GM21367 (cell line): ENCODE measurements around the gene PCSK6.
A peak's percentile ranks its signal among the peaks of the same experiment; 100 is the strongest.
"Not testable (repeated sequence)": the region's sequence is repeated elsewhere in the genome, so short reads cannot be mapped to it uniquely, and the experiment has no call there.

ENCODE experiments used
- ATAC-seq: cut with Tn5 transposase; IDR thresholded peaks from one replicate; pipeline ENCODE4 v1.9.1; 2021; ENCODE audit not compliant: unreplicated experiment

PCSK6 gene

GRCh38 chr15:101361418-101361817, 128.1 kb downstream of the PCSK6 start:
- no peak for ATAC-seq

GRCh38 chr15:101359365-101359947, 130.1 kb downstream of the PCSK6 start:
- no peak for ATAC-seq

GRCh38 chr15:101358895-101359294, 130.6 kb downstream of the PCSK6 start:
- no peak for ATAC-seq

GRCh38 chr15:101357885-101358284, 131.6 kb downstream of the PCSK6 start:
- no peak for ATAC-seq

- no peak for ATAC-seq
Observed at GRCh38 chr15:101357333-101357732, 132.2 kb downstream of the PCSK6 start.

GRCh38 chr15:101356512-101357172, 132.9 kb downstream of the PCSK6 start:
- not testable (repeated sequence) for ATAC-seq

GRCh38 chr15:101355678-101356464, 133.6 kb downstream of the PCSK6 start:
- no peak for ATAC-seq

- ATAC-seq, result no peak
Observed at GRCh38 chr15:101354891-101355623, 134.4 kb downstream of the PCSK6 start.

GRCh38 chr15:101353240-101353639, 136.3 kb downstream of the PCSK6 start:
- no peak for ATAC-seq

GRCh38 chr15:101351736-101352135, 137.8 kb downstream of the PCSK6 start:
- ATAC-seq, result no peak

GRCh38 chr15:101349047-101349951, 140.2 kb downstream of the PCSK6 start:
- no peak for ATAC-seq

GRCh38 chr15:101348643-101349042, 140.9 kb downstream of the PCSK6 start:
- no peak for ATAC-seq

- no peak for ATAC-seq
Observed at GRCh38 chr15:101348015-101348414, 141.5 kb downstream of the PCSK6 start.

- no peak for ATAC-seq
Observed at GRCh38 chr15:101347454-101347853, 142.1 kb downstream of the PCSK6 start.

- no peak for ATAC-seq
Observed at GRCh38 chr15:101346928-101347327, 142.6 kb downstream of the PCSK6 start.

GRCh38 chr15:101342056-101342455, 147.5 kb downstream of the PCSK6 start:
- no peak for ATAC-seq

GRCh38 chr15:101338502-101339057, 150.9 kb downstream of the PCSK6 start:
- no peak for ATAC-seq

GRCh38 chr15:101337976-101338375, 151.5 kb downstream of the PCSK6 start:
- no peak for ATAC-seq

GRCh38 chr15:101333907-101334789, 155.4 kb downstream of the PCSK6 start:
- peak; percentile 77 for ATAC-seq
